ENCODE results near the gene ABHD12.

Gene ABHD12

DNA sequence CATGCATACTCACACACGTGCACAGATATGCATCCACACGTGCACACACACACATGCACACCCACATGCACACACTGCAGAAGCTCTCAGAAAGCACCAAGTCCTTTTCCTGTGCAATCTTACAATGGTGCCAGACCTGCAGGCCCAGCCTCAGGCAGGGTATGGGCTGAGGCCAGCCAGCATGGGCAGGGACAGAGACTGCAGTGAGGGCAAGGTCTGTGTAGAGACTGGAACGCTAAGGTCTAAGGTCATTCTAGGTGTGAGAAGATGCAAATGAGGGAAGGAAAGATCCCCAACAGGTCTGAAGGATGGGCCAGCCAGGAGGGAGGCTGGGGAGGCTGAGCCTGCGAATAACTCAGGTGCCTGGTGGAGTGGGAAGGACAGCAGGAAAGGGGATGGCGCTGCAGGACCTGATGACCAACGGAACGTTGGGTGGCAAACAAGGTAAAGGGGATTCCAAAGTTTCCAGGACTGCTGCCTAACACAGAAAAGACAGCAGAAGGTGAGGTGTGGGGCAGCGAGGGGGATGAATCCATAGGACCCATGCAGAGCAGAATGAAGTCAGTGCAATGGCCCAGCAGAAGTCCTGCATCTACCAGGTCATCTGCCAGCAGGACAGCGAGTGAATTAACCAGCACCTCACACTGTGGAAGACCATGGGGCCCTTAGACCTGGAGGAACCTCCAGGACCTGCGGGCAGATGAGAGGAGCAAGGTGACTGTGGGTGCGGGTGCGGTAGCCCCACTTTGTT lies 67.0 kb downstream of the ABHD12 start:
- in situ Hi-C loops (cut with HindIII; ENCODE audit: low pct_unique_long_range_greater_than_20kb, low sequenced_read_pairs), result no loop called here
- no peak for TF ChIP-seq JUND (IDR thresholded peaks at IDR 0.05; ENCODE audit: low read depth)
- DNase-seq (ENCODE audit: low read depth in 1 of 2, low spot score in 1 of 2), result no peak

GRCh38 chr20:25321991-25322390 lies 68.6 kb downstream of the ABHD12 start:
- no peak for DNase-seq (ENCODE audit: low read depth in 1 of 2, low spot score in 1 of 2)
- in situ Hi-C loops (cut with HindIII; ENCODE audit: low pct_unique_long_range_greater_than_20kb, low sequenced_read_pairs), result no loop called here
- TF ChIP-seq JUND (IDR thresholded peaks at IDR 0.05; ENCODE audit: low read depth), result no peak

GRCh38 chr20:25321262-25321831 lies 69.3 kb downstream of the ABHD12 start:
- DNase-seq (ENCODE audit: low read depth in 1 of 2, low spot score in 1 of 2), result no peak
- in situ Hi-C loops (cut with HindIII; ENCODE audit: low pct_unique_long_range_greater_than_20kb, low sequenced_read_pairs), result no loop called here
- no peak for TF ChIP-seq JUND (IDR thresholded peaks at IDR 0.05; ENCODE audit: low read depth)

GRCh38 chr20:25320035-25320800 lies 70.4 kb downstream of the ABHD12 start:
- in situ Hi-C loops (cut with HindIII; ENCODE audit: low pct_unique_long_range_greater_than_20kb, low sequenced_read_pairs), result no loop called here
- DNase-seq (ENCODE audit: low read depth in 1 of 2, low spot score in 1 of 2), result no peak
- no peak for TF ChIP-seq JUND (IDR thresholded peaks at IDR 0.05; ENCODE audit: low read depth)

DNA sequence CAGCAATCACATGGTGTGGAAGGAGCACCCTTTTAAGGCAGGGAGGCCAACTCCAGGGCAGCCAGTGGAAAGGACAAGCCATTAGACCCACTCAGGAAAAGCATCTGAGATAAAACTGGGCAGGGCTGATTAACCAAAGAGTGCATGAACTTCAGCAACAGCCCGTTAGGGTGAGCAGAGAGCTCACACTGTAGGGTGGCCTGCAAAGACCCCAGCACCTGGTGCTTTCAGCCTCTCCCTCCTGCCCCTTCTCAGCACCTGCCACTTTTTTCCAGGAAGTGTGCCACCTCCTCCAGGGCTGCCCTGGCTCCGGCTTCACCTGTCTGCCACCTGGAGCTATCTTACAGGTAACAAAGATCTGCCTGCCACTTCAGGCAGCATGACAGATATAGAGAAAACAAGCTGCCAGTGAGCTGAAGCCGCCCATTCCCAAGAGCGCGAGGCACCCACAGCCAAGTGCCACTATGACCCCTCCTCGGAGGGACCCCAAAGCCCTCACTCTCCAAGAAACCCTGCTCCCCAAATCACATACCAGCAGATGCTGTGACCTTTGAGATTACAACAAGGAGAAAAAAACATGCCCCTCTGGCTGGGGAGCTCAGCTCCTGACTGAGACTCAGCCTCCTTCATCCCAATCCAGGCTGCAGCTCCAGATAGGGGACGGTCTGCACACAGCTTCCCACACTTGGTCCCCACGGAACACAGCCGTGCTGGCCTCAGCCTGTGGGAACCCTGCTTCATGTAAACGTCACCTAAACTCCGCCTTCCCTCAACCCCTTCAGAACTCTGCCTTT lies 71.2 kb downstream of the ABHD12 start:
- in situ Hi-C loops (cut with HindIII; ENCODE audit: low pct_unique_long_range_greater_than_20kb, low sequenced_read_pairs), result no loop called here
- no peak for TF ChIP-seq JUND (IDR thresholded peaks at IDR 0.05; ENCODE audit: low read depth)
- DNase-seq (ENCODE audit: low read depth in 1 of 2, low spot score in 1 of 2), result no peak

DNA sequence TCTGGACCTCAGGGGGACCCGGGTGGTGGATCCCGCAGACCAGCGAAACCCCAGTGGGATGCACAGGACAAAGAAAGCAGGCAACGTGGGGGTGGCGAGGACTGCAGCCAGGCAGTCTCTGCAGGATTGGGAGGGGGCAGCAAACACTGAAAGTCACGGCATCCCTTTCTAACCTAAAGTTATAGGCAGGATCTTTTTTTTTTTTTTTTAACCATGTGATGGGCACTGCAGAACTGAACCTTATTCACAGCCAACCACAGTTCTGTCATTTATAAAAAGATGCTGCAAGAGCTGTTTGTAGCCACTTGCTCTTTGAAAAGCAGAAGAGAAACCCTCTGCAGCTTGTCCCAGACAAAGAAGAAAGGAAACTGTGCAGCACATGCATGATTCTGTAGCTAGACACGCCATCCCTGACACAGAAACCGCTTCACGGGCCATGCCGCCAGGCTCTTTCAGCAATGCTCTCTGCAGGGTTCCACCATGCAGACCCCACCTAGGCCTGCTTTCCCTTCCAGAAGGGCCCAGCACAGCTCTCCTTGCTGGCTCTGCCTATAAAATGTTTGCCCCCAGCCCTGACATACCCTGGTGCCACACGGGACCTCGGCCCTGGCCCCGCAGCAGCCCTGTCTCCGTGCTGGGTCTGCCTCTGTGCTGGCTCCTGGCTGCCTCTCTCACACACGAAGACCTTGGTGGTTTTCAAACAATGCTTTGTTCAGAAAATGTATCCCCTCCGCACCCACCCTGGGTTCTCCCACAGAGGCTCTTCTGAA lies 72.0 kb downstream of the ABHD12 start:
- in situ Hi-C loops (cut with HindIII; ENCODE audit: low pct_unique_long_range_greater_than_20kb, low sequenced_read_pairs), result no loop called here
- no peak for DNase-seq (ENCODE audit: low read depth in 1 of 2, low spot score in 1 of 2)
- TF ChIP-seq JUND (IDR thresholded peaks at IDR 0.05; ENCODE audit: low read depth), result no peak

DNA sequence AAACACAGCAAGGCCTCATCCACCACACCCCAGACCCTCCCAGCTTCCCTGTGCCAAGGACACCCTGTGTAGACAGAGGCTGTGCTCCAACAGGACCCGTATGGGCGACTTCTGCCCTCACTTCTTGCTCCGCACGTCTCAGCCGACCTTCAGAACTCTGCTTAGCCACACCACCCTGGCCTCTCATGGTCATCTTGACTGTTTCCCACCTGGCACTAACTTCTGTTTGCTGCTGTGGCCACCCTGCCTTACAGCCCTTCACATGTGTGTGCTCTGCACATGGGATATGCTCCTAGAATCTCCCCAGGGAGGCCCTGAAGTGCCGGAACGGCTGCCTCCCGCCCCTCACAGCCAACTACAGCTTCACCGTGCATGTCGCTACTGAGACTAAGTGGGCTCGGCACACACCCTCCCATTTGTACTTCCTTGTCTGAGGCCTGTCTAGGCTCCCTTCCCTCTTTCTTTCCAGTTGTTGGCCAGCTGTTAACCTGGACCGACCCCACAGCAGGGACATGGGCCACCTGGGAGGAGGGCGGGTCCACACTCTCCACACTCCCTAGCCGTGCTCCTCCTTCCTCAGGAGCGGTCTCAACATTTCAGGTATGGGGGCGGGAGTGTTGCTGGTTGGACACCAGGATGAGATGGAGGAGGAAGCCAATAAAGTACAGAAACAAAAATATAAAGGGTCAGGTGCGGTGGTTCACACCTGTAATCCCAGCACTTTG lies 73.1 kb downstream of the ABHD12 start:
- in situ Hi-C loops (cut with HindIII; ENCODE audit: low pct_unique_long_range_greater_than_20kb, low sequenced_read_pairs), result no loop called here
- no peak for TF ChIP-seq JUND (IDR thresholded peaks at IDR 0.05; ENCODE audit: low read depth)
- no peak for DNase-seq (ENCODE audit: low read depth in 1 of 2, low spot score in 1 of 2)

- DNase-seq (ENCODE audit: low read depth in 1 of 2, low spot score in 1 of 2), result no peak
- in situ Hi-C loops (cut with HindIII; ENCODE audit: low pct_unique_long_range_greater_than_20kb, low sequenced_read_pairs), result no loop called here
- no peak for TF ChIP-seq JUND (IDR thresholded peaks at IDR 0.05; ENCODE audit: low read depth)
Measured at GRCh38 chr20:25316506-25317190, 74.0 kb downstream of the ABHD12 start.

DNA sequence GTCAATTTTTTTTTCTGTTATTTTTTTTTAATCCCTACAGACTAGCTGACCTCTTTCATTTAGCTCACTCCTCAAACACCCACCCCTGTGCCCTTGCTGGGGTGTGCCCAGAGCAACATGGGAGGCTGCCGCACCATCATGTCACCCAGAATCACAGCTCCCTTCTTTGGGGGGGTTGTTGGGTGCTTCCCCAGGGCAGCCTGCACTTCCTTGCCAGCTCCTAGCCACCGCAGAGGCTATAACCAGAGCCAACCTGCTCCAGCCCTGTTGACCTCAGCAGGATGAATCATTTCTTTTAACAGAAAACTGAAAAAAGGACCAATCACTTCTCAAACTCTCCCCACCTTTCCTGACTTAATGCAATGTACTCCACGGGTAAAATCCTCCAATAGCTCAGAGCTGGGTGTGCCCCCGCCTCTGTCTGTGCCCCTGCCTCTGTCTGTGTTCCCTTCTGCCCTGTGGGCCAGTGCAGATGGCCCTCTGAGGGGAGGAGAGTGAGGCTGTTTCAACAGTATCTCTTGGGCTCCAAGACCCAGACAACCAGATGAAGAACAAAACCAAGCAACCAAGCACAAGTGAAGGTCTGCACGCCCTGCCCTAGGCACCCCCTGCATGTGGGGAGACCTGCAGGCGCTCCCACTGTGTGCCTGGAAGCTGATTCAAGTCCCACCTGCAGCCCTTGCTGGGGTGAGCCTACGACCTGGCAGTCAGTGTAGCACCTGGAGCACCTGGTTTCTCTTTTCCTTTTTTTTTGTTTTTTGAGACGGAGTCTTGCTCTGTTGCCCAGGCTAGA lies 75.0 kb downstream of the ABHD12 start:
- in situ Hi-C loops (cut with HindIII; ENCODE audit: low pct_unique_long_range_greater_than_20kb, low sequenced_read_pairs), result no loop called here
- DNase-seq (ENCODE audit: low read depth in 1 of 2, low spot score in 1 of 2), result no peak
- no peak for TF ChIP-seq JUND (IDR thresholded peaks at IDR 0.05; ENCODE audit: low read depth)
